Right kidney (tissue), 9 donors: Measurements from ENCODE around the gene RAPGEF6.
"Not testable (repeated sequence)": the region's sequence is repeated elsewhere in the genome, so short reads cannot be mapped to it uniquely, and the experiment has no call there.

ENCODE experiments used
- DNase-seq: peaks from one replicate; pipeline ENCODE4 v3.0.0-alpha.2; 2016
- long read RNA-seq, 8 donors: transcript quantifications; one replicate each; lab custom pipeline, GENCODE V29; 2026

RAPGEF6 gene
- long read RNA-seq, donor 1, result 0 reads
- long read RNA-seq, donor 2, partial matches to known transcripts, result 0 of 2 reads
- long read RNA-seq, donor 2, other reads (novel, unspliced or antisense), result 0 of 2 reads
- long read RNA-seq, donor 3, partial matches to known transcripts, result 0 of 1 reads
- long read RNA-seq, donor 3, other reads (novel, unspliced or antisense), result 0 of 1 reads
- long read RNA-seq, donor 4, result 0 reads
- long read RNA-seq, donor 5, result 0 reads
- long read RNA-seq, donor 6, full-length matches to known transcripts, result 2 of 2 reads
- long read RNA-seq, donor 6, partial matches to known transcripts, result 0 of 2 reads
- long read RNA-seq, donor 6, other reads (novel, unspliced or antisense), result 0 of 2 reads
- long read RNA-seq, donor 7, partial matches to known transcripts, result 0 of 2 reads
- long read RNA-seq, donor 7, other reads (novel, unspliced or antisense), result 0 of 2 reads
- long read RNA-seq, donor 8, partial matches to known transcripts, result 0 of 1 reads
- long read RNA-seq, donor 8, other reads (novel, unspliced or antisense), result 0 of 1 reads

GRCh38 chr5:131634996-131635683 lies at the start of gene RAPGEF6:
Gene RAPGEF6, minus strand, starts transcription at chr5:131635229. Its CDS starts 199 bp downstream, at chr5:131635030.
- peak; percentile 92 for DNase-seq

GRCh38 chr5:131684595-131684994 lies 49.6 kb upstream of the RAPGEF6 start:
- no peak for DNase-seq

- no peak for DNase-seq
These were observed 49.0 kb upstream of the RAPGEF6 start for GRCh38 chr5:131684051-131684450.

GRCh38 chr5:131682826-131683225 lies 47.8 kb upstream of the RAPGEF6 start:
- no peak for DNase-seq

- DNase-seq, result no peak
These were observed 47.1 kb upstream of the RAPGEF6 start for GRCh38 chr5:131682175-131682574.

GRCh38 chr5:131679911-131680310 lies 44.9 kb upstream of the RAPGEF6 start:
- DNase-seq, result no peak

GRCh38 chr5:131678273-131678672 lies 43.2 kb upstream of the RAPGEF6 start:
- DNase-seq, result not testable (repeated sequence)

- DNase-seq, result no peak
These were observed 42.1 kb upstream of the RAPGEF6 start for GRCh38 chr5:131677115-131677514.

- DNase-seq, result no peak
These were observed 37.7 kb upstream of the RAPGEF6 start for GRCh38 chr5:131672776-131673175.

GRCh38 chr5:131671994-131672655 lies 37.1 kb upstream of the RAPGEF6 start:
- DNase-seq, result no peak

GRCh38 chr5:131671409-131671808 lies 36.4 kb upstream of the RAPGEF6 start:
- no peak for DNase-seq

GRCh38 chr5:131664929-131665328 lies 29.9 kb upstream of the RAPGEF6 start:
- no peak for DNase-seq

GRCh38 chr5:131661933-131662332 lies 26.9 kb upstream of the RAPGEF6 start:
- no peak for DNase-seq

- no peak for DNase-seq
These were observed 24.8 kb upstream of the RAPGEF6 start for GRCh38 chr5:131659841-131660240.

- no peak for DNase-seq
These were observed 24.3 kb upstream of the RAPGEF6 start for GRCh38 chr5:131659290-131659689.

GRCh38 chr5:131654776-131655175 lies 19.7 kb upstream of the RAPGEF6 start:
- DNase-seq, result no peak

GRCh38 chr5:131654309-131654708 lies 19.3 kb upstream of the RAPGEF6 start:
- no peak for DNase-seq

GRCh38 chr5:131649161-131649560 lies 14.1 kb upstream of the RAPGEF6 start:
- no peak for DNase-seq

GRCh38 chr5:131647048-131647769 lies 12.2 kb upstream of the RAPGEF6 start:
- no peak for DNase-seq

GRCh38 chr5:131644822-131645221 lies 9.8 kb upstream of the RAPGEF6 start:
- DNase-seq, result no peak

- no peak for DNase-seq
These were observed 9.3 kb upstream of the RAPGEF6 start for GRCh38 chr5:131644370-131644769.

GRCh38 chr5:131641494-131641893 lies 6.5 kb upstream of the RAPGEF6 start:
- DNase-seq, result no peak
